Bone marrow (tissue), 2 donors: ENCODE results near the gene UBASH3B.
"Not testable (repeated sequence)": the region's sequence is repeated elsewhere in the genome, so short reads cannot be mapped to it uniquely, and the experiment has no call there.

ENCODE experiments used
- DNase-seq, 2 donors: peaks; one replicate each; lab custom pipeline; 2025; lab: John Stamatoyannopoulos, UW

UBASH3B gene

DNA sequence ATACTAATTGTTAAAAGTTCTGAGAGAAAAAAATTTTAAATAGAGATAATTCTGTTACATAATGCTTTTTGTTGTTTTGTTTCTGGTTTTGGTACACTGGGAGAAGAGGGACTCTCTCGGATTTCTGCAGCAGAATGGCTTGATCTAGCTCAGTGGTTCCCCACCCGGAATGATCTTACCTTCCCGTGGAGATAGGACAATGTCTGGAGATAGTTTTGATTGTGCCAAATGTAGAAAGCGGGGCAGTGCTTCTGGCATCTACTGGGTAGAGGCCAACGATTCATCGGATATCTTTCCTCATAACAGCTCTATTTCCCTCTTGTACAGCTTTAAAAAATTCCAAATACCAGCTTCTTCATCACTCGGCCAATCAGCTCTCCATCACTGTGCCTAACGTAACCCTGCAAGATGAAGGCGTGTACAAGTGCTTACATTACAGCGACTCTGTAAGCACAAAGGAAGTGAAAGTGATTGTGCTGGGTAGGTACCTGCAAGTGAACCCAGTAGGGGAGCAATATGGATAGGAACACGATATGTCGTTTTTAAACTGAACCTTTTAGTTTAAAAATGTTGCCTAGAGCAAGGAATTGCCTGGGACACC lies 195.9 kb downstream of the UBASH3B start:
- no peak for DNase-seq

DNA sequence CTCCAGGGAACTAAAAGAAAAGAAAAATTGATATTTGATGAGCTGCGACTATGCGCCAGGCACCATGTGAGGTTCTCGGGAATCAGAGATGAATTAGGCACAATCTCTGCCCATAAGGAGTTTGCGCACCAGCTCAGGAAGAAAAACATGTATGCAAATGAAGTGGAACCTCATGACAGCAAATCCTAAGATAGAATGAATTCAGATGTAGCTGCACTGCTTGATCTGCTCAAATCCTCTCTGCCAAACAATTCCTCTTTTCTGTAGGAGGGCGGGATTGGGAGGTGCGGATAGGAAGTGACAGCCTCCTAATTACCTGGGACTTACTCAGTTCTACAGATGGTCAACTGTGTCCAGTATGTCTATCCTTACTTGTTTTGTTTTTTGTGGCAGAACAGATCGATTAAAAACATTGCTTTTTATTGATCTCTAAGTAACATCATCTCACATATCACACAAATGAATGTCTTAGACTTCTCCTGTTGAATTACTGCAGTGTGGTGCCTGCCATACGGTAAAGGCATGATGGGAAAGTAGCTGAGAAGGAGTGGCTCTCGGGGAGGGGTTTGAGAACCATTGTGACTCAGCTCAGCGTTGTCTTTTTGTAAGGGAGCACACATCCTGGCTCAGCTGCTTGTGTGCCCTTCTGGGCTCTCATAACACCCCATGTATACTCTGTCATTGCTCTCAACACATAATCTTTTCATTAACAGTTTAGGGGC lies 196.7 kb downstream of the UBASH3B start:
- DNase-seq, result peak in 1 of 2 donors; percentile 20

DNA sequence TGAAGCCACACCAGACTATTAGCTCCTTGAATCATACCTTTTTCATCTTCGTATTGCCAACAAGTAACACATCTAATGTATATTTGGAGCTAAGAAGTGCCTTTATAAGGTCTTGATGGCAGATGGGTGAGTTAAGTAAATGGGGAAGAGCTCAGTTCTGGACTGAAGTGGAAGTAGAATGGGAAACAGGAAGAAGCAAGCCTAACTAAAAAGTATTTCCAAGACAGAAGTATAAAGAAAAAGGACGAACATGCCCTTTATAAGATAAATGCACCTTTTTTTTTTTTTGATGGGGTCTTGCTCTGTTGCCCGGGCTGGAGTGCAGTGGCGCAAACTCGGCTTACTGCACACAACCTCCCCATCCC lies 197.3 kb downstream of the UBASH3B start:
- DNase-seq, result no peak

DNA sequence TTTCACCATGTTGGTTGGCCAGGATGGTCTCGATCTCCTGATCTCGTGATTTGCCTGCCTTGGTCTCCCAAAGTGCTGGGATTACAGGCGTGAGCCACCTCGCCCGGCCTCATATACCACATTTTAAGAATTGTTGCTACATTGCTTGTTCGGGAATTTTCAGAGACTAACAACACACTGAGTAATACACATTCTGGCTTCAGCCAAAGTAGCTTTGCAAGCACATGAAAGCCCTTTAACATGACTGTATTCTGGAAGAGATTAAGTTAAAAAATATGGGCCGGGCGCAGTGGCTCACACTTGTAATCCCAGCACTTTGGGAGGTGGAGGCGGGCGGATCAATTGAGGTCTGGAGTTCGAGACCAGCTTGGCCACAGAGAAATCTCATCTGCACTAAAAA lies 197.7 kb downstream of the UBASH3B start:
- DNase-seq, result no peak

DNA sequence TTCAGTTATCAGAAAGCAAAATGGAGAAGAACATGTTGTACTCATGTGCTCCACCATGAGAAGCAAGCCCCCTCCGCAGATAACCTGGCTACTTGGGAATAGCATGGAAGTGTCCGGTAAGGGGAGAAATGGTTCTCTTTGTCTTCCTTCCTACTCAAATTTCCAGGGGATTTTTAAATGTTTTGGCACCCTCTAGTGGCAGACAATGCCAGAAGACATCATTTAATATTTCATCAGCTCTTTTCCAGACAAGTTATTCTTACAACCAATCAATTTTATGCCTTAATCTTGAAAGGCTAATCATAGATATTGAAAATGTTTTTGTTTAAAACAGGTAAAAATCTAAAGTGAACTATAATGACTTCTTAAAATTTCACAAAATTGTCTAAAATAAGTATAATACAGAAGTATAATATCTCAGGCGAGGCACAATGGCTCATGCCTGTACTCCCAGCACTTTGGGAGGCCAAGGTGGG lies 198.5 kb downstream of the UBASH3B start:
- peak in 1 of 2 donors; percentile 21 for DNase-seq

DNA sequence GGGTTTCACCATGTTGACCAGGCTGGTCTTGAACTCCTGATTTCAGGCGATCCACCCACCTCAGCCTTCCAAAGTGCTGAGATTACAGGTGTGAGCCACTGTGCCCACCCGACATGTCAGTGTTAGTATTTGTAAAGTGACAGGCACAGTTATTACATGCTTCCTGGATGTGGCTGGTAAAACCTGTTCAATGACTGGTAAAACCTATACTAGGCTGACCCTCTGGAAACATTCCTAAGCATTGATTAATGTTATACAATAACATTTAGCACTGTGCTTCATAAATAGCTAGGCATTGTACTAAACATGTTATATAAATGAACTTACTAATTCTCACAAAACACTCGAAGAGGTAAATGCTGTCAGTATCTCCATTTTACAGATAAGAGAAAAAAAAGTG lies 206.1 kb downstream of the UBASH3B start:
- no peak for DNase-seq

DNA sequence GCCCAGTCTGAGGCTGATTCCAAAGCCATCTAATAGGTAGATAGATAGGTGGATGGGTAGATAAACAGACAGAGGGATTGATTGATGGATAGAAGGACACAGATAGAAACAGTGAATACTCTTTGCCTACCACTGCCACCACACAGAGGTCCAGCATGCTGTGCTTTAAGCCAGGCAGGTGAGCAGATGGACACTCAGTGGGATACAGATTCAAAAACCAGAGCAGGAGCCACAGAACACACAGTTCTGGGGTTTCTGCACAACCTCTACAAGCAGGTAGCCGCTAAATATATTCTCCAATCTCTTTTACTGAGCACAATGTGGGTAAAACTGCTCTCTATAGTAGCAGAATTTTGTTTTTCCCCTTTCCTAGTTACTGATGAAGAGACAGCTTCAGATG lies 206.6 kb downstream of the UBASH3B start:
- no peak for DNase-seq

DNA sequence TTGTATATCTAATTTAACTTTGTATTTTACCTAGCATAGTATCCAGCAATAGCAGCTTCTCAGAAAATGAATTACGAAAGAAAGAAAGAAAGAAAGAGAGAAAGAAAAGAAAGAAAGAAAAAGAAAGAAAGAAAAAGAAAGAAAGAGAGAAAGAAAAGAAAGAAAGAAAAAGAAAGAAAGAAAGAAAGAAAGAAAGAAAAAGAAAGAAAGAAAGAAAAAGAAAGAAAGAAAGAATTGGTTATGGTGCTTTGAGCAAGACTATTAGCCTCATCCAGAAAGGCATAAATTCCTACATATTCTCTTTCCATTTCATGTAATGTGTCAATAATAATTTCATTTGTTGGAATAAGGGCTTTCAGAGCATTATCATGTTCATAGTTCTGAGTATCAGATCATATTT lies 207.6 kb downstream of the UBASH3B start:
- not testable (repeated sequence) for DNase-seq

DNA sequence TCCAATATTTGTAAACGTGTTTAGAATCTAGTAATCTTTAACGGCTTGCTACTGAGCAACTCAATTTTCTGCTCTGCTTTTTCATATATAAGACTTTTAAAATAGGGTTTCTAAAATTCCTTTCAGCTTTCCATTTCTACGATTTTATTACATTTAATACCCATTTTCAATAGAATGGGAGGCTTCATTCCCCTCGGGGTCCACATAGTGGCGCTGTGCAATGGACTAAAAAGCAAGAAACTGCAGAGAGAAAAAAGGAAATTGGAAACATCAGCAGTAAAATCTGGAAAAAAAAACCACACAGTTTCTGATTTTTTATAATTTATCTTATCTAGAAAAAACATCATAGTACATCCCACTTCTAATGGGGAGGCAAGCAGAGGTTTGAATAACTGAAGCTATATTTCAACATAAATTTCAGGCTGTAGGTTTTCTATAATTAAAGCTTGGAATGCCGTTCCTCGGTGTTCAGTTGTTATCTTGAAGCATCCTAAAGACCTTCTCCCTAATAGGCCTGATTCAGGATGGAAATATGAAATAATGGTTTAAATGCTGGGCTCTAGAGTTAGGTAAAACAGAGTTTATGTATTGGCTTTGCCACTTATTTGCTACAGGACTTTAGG lies 208.3 kb downstream of the UBASH3B start:
- DNase-seq, result peak in 1 of 2 donors; percentile 14
